K562 treated with DMSO at 1 percent for 24 hours (cell line): ENCODE data around the gene BMP8A. TPM values are rescaled to one million over a fixed set of nuclear protein-coding genes. Genes with fewer than 3 reads are reported as not detected.

Source experiments
- total RNA-seq: library from RNA; unstranded; fragments of 300-600 nt; gene quantifications from 2 replicates; pipeline ENCODE4 v1.2.3, GENCODE V29; 2022; ENCODE audit warnings: low read depth; ENCODE audit not compliant: insufficient read depth

BMP8A gene, protein sequence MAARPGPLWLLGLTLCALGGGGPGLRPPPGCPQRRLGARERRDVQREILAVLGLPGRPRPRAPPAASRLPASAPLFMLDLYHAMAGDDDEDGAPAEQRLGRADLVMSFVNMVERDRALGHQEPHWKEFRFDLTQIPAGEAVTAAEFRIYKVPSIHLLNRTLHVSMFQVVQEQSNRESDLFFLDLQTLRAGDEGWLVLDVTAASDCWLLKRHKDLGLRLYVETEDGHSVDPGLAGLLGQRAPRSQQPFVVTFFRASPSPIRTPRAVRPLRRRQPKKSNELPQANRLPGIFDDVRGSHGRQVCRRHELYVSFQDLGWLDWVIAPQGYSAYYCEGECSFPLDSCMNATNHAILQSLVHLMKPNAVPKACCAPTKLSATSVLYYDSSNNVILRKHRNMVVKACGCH
- 0.88 and 0.90 TPM in 2 replicates for total RNA-seq

GRCh38 chr1:39491146-39491921, at the start of gene BMP8A:
Gene BMP8A, plus strand, starts transcription at chr1:39491636. Its CDS starts 356 bp downstream, at chr1:39491992.

Other genes with a start within 250 kb of the BMP8A start
- gene PABPC4, start 85.2 kb downstream of the BMP8A start, total RNA-seq = 137 and 147 TPM in 2 replicates
- 1.5 and 2.0 TPM in 2 replicates for gene HEYL, start 148.0 kb downstream of the BMP8A start, total RNA-seq
- gene NT5C1A, start 180.5 kb downstream of the BMP8A start, total RNA-seq = 0.29 TPM in 1 of 2 replicates, not detected in the other
- 0.09 and 0.17 TPM in 2 replicates for gene HPCAL4, start 199.8 kb downstream of the BMP8A start, total RNA-seq
- 121 and 122 TPM in 2 replicates for gene PPIE, start 247.2 kb downstream of the BMP8A start, total RNA-seq